ENCODE measurements around the gene PDIA2. TPM values are rescaled to one million over a fixed set of nuclear protein-coding genes. Genes with fewer than 3 reads are reported as not detected.
"Not testable (repeated sequence)": the region's sequence is repeated elsewhere in the genome, so short reads cannot be mapped to it uniquely, and the experiment has no call there.

Gene PDIA2
- total RNA-seq, 6 donors from 2014 or later: 0.52 to 0.64 TPM; not detected in 4

DNA sequence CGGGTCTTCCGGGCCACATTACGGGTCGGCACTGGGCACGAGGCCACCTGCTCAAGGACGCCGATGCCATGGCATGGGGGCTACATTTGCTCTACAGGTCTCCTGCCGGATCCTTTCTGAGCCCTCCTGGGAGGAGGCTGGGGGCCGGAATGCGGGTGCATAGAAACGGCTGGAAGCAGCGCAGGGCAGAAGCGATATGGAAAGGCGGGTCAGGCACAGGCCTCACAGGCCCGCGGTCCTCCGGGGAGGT is 41.2 kb downstream of the PDIA2 start:
- Histone ChIP-seq H3K27ac (peak overlapping the region in 2 of 4 donors; percentile 72 to 88), H3K36me3 (peaks cover 0 to under 1% (median under 1%) of the 10 kb centered on the region in 4 donors), H3K4me3 (no peak overlapping the region), H3K27me3 (no peaks in the 10 kb centered on the region), H3K9me3 (no peaks in the 10 kb centered on the region), H3K4me1 (peaks cover 38 to 59% (median 47%) of the 10 kb centered on the region in 4 donors)
- DNase-seq (no peak), ATAC-seq (ENCODE audit: low FRiP score in 2 of 2) (no peak)
- WGBS, 2 donors: 90% methylated on average over 15 to 17 of the region's 17 CpGs
- TF ChIP-seq POLR2A (IDR thresholded peaks at IDR 0.05) (no peak), EP300 (IDR thresholded peaks at IDR 0.05) (no peak), POLR2AphosphoS5 (IDR thresholded peaks at IDR 0.05) (no peak)
- TF ChIP-seq, protein P1, sequence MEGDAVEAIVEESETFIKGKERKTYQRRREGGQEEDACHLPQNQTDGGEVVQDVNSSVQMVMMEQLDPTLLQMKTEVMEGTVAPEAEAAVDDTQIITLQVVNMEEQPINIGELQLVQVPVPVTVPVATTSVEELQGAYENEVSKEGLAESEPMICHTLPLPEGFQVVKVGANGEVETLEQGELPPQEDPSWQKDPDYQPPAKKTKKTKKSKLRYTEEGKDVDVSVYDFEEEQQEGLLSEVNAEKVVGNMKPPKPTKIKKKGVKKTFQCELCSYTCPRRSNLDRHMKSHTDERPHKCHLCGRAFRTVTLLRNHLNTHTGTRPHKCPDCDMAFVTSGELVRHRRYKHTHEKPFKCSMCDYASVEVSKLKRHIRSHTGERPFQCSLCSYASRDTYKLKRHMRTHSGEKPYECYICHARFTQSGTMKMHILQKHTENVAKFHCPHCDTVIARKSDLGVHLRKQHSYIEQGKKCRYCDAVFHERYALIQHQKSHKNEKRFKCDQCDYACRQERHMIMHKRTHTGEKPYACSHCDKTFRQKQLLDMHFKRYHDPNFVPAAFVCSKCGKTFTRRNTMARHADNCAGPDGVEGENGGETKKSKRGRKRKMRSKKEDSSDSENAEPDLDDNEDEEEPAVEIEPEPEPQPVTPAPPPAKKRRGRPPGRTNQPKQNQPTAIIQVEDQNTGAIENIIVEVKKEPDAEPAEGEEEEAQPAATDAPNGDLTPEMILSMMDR (IDR thresholded peaks at IDR 0.05): no peak

DNA sequence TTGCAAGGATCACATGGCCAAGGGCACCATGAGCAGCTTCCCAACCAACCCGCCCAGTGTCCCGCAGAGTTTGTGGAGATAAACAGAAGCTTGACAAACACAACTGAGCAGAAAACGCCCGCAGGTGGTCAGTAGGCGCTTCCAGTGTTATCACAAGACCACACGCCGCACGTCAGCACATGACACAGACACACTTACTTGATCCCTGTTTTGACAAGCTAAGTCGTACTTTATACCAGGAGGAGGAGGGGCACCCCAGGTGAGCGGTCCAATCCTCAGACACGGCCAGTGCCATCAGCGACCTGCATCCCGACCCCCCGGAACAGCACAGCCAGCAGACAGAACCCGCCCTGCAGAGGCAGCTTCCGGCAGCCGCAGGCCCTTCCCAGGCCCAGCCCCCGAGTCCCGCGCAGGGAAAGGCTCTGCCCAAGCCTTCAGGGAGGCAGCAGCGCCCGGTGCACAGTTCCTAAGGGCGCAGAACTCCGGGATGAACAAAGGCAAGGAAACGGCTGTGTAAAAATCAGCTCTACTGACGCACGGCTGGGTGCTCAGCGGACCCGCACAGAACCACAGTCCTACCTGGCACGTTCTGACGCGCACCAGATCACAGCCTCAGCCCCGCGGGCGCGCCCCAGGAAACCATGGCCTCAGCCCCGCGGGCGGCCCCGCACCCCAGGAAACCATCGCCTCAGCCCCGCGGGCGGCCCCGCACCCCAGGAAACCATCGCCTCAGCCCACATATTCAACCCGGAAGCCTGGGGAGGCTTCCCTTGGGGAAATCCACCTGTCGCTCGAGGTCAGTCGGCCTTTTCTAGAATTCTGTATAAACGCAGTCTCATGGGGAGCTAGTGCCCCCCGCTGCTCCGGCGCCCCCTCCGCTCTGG is 41.7 kb downstream of the PDIA2 start:
- TF ChIP-seq, protein P1 (IDR thresholded peaks at IDR 0.05): no peak
- TF ChIP-seq POLR2AphosphoS5 (IDR thresholded peaks at IDR 0.05) (no peak), POLR2A (IDR thresholded peaks at IDR 0.05) (no peak), EP300 (IDR thresholded peaks at IDR 0.05) (no peak)
- Histone ChIP-seq H3K27me3 (no peaks in the 10 kb centered on the region), H3K36me3 (no peaks in the 10 kb centered on the region), H3K4me1 (peaks cover 38 to 59% (median 47%) of the 10 kb centered on the region in 4 donors), H3K9me3 (no peaks in the 10 kb centered on the region), H3K4me3 (peak overlapping the region in 3 of 4 donors; percentile 25 to 36 (median 35)), H3K27ac (peak overlapping the region; percentile 19 to 88 (median 50))
- ATAC-seq (ENCODE audit: low FRiP score in 2 of 2): no peak
- peak in 1 of 2 donors; percentile 89 for DNase-seq
- WGBS, 2 donors: 41 to 53% methylated on average over 38 to 51 of the region's 55 CpGs

DNA sequence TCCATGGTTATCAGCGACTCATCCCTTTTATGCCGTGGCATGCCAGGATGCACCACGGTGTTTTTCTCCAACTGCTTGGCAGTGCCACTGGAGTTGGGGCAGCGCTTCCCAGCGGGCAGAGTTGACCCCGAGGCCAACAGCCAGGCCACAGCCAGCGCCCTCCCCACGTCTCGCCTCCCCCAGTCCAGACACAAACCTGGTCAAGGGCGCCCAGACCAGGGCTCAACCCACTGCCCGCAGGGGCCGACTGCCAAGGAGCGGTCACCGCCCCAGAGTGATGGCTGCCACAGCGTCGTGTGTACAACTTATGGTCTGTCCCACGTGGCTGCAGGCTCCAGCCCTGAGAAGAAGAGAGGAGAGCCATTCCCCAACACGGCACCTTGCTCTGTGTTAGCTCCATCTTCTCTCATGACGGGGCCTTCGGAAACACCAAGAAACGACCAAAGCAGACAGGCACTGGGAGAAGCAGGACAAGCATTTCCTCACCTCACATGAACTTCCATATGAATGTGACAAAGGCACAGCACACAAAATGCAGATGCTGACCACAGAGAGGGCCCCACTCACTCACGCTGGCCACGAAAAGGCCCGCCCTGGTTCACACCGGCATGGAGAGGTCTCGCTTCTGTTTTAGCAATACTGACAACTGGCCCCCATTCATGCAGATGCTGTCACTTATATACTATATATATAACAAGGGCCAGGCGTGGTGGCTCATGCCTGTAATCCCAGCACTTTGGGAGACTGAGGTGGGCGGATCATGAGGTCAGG is 42.6 kb downstream of the PDIA2 start:
- ATAC-seq (ENCODE audit: low FRiP score in 2 of 2): no peak
- no peaks in the 10 kb centered on the region for H3K9me3 ChIP-seq
- H3K4me1 ChIP-seq: peaks cover 41 to 59% (median 48%) of the 10 kb centered on the region in 4 donors
- peak overlapping the region in 3 of 4 donors; percentile 25 to 36 (median 35) for H3K4me3 ChIP-seq
- H3K27me3 ChIP-seq: no peaks in the 10 kb centered on the region
- WGBS, 2 donors: 79 to 86% methylated on average over 12 to 27 of the region's 28 CpGs
- no peak for DNase-seq
- no peaks in the 10 kb centered on the region for H3K36me3 ChIP-seq
- H3K27ac ChIP-seq: peak overlapping the region; percentile 19 to 88 (median 50)
- TF ChIP-seq, protein P1 (IDR thresholded peaks at IDR 0.05): no peak
- no peak for TF ChIP-seq POLR2AphosphoS5 (IDR thresholded peaks at IDR 0.05)

DNA sequence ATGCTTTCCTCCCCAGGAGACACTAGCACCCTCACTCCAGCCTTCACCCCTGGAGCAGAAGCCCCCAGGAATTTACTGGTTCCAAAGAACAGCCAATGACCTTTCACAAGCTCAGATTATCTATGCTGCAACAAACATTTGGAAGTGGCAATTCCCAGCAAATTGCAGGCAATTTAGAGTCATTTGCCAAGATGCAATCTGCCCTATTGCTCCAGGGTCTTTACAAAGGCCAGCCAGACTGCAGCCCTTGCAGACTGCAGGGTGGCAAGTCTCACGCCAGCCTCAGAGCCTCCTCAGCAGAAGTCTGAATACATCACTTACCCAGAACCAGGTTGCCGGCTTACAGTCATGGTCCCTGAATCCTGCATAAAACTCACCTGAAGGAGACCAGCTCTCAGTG is 47.8 kb downstream of the PDIA2 start:
- DNase-seq (no peak), ATAC-seq (ENCODE audit: low FRiP score in 2 of 2) (no peak)
- H3K27me3 ChIP-seq: no peaks in the 10 kb centered on the region
- H3K27ac ChIP-seq: no peak overlapping the region
- WGBS, 2 donors: 84 to 89% methylated on average over 2 of the region's 2 CpGs
- peaks cover 33 to 43% (median 38%) of the 10 kb centered on the region in 4 donors for H3K4me1 ChIP-seq
- TF ChIP-seq, protein P1 (IDR thresholded peaks at IDR 0.05): no peak
- TF ChIP-seq POLR2AphosphoS5 (IDR thresholded peaks at IDR 0.05): no peak
- no peak for TF ChIP-seq EP300 (IDR thresholded peaks at IDR 0.05)
- TF ChIP-seq POLR2A (IDR thresholded peaks at IDR 0.05): no peak
- H3K9me3 ChIP-seq: no peaks in the 10 kb centered on the region
- H3K36me3 ChIP-seq: no peaks in the 10 kb centered on the region
- no peak overlapping the region for H3K4me3 ChIP-seq

DNA sequence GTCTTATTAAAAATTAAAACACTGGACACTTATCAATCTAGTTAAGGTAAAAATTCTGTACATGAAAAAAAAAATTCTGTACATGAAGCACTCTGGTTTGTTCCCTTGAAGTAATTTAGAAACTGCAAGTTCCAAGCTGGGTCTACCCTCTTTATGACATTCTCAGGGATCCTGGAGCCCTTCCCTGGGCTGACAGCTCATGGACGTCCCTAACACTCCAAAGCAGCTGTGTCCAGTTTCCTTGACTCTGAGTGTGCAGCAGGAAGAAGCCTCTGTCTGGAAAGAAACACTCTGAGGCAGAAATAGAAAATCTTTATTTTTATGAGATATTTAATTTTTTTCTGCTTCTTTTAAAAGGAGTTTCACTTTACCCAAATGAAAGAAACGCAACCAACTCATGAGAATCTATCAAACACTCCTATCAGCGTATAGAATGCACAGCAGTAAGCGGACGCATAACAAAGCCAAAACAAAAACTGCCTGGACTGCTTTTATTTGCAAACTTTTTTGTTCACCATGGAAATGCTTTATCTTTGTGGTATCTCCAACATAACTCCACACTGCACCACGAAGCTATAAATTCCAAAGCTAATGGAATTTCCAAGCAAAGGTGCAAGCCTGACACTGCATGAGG is 48.3 kb downstream of the PDIA2 start:
- H3K27me3 ChIP-seq; H3K4me3 ChIP-seq; H3K27ac ChIP-seq; DNase-seq; H3K9me3 ChIP-seq; ATAC-seq (ENCODE audit: low FRiP score in 2 of 2); H3K36me3 ChIP-seq: not testable (repeated sequence)
- peaks cover 28 to 40% (median 32%) of the 10 kb centered on the region in 4 donors for H3K4me1 ChIP-seq
- WGBS, 2 donors: 50 to 69% methylated on average over 6 of the region's 6 CpGs

All from upper lobe of left lung (tissue), 6 donors.